ENCODE results near the gene ATRAID.

Gene ATRAID

DNA sequence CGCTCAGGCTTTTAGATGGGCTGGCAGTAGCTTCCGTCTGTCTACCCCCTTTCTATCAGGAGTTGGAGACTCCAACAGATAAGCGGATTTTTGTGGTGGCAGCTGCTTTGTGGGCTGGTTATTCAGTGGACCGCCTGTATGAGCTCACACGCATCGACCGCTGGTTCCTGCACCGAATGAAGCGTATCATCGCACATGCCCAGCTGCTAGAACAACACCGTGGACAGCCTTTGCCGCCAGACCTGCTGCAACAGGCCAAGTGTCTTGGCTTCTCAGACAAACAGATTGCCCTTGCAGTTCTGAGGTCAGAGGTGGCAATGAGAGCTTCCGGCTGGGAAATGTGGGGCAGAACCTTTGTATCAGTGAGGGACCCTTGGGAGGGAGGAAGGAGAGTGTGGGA, 20.1 kb downstream of the ATRAID start:
- TF ChIP-seq, protein P1, sequence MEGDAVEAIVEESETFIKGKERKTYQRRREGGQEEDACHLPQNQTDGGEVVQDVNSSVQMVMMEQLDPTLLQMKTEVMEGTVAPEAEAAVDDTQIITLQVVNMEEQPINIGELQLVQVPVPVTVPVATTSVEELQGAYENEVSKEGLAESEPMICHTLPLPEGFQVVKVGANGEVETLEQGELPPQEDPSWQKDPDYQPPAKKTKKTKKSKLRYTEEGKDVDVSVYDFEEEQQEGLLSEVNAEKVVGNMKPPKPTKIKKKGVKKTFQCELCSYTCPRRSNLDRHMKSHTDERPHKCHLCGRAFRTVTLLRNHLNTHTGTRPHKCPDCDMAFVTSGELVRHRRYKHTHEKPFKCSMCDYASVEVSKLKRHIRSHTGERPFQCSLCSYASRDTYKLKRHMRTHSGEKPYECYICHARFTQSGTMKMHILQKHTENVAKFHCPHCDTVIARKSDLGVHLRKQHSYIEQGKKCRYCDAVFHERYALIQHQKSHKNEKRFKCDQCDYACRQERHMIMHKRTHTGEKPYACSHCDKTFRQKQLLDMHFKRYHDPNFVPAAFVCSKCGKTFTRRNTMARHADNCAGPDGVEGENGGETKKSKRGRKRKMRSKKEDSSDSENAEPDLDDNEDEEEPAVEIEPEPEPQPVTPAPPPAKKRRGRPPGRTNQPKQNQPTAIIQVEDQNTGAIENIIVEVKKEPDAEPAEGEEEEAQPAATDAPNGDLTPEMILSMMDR (IDR thresholded peaks at IDR 0.05; ENCODE audit: low read depth, low read length, poor library complexity, severe bottlenecking), result no peak
- no peak for TF ChIP-seq EZH2phosphoT487 (IDR thresholded peaks at IDR 0.05; ENCODE audit: borderline replicate concordance, low read length)
- Histone ChIP-seq H3K27ac (ENCODE audit: low read depth, low read length) (no peak overlapping the region), H4K20me1 (ENCODE audit: control insufficient read depth, insufficient read depth, low read depth, low read length) (no peaks in the 10 kb centered on the region), H3F3A (ENCODE audit: control insufficient read depth, insufficient read depth) (no peaks in the 10 kb centered on the region), H3K36me3 (ENCODE audit: control insufficient read depth, low read length) (peaks cover 85% of the 10 kb centered on the region), H3K79me2 (ENCODE audit: control insufficient read depth, low read length) (no peaks in the 10 kb centered on the region), H3K27me3 (ENCODE audit: control insufficient read depth, low read length) (no peaks in the 10 kb centered on the region), H3K9me3 (ENCODE audit: control insufficient read depth, insufficient read depth, low read length) (no peaks in the 10 kb centered on the region), H3K4me2 (ENCODE audit: low read length) (no peak overlapping the region), H3K4me1 (ENCODE audit: control insufficient read depth, low read length) (no peaks in the 10 kb centered on the region), H3K9me2 (replicated peaks; ENCODE audit: control insufficient read depth, low read length) (no peaks in the 10 kb centered on the region), H3K4me3 (ENCODE audit: low read length) (no peak overlapping the region)

DNA sequence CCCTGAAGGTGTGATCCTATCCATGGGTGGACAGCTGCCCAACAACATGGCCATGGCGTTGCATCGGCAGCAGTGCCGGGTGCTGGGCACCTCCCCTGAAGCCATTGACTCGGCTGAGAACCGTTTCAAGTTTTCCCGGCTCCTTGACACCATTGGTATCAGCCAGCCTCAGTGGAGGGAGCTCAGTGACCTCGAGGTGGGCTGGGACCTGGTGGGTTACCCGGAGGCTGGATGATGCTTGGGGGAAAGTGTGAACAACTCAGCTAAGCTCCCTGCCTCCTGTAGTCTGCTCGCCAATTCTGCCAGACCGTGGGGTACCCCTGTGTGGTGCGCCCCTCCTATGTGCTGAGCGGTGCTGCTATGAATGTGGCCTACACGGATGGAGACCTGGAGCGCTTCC, 21.5 kb downstream of the ATRAID start:
- Histone ChIP-seq H3F3A (ENCODE audit: control insufficient read depth, insufficient read depth) (no peaks in the 10 kb centered on the region), H3K36me3 (ENCODE audit: control insufficient read depth, low read length) (peaks cover 83% of the 10 kb centered on the region), H3K4me2 (ENCODE audit: low read length) (no peak overlapping the region), H3K9me2 (replicated peaks; ENCODE audit: control insufficient read depth, low read length) (no peaks in the 10 kb centered on the region), H4K20me1 (ENCODE audit: control insufficient read depth, insufficient read depth, low read depth, low read length) (no peaks in the 10 kb centered on the region), H3K4me3 (ENCODE audit: low read length) (no peak overlapping the region), H3K27me3 (ENCODE audit: control insufficient read depth, low read length) (no peaks in the 10 kb centered on the region), H3K4me1 (ENCODE audit: control insufficient read depth, low read length) (no peaks in the 10 kb centered on the region), H3K79me2 (ENCODE audit: control insufficient read depth, low read length) (no peaks in the 10 kb centered on the region), H3K27ac (ENCODE audit: low read depth, low read length) (no peak overlapping the region), H3K9me3 (ENCODE audit: control insufficient read depth, insufficient read depth, low read length) (no peaks in the 10 kb centered on the region)
- TF ChIP-seq, protein P1 (IDR thresholded peaks at IDR 0.05; ENCODE audit: low read depth, low read length, poor library complexity, severe bottlenecking), result no peak
- no peak for TF ChIP-seq EZH2phosphoT487 (IDR thresholded peaks at IDR 0.05; ENCODE audit: borderline replicate concordance, low read length)

DNA sequence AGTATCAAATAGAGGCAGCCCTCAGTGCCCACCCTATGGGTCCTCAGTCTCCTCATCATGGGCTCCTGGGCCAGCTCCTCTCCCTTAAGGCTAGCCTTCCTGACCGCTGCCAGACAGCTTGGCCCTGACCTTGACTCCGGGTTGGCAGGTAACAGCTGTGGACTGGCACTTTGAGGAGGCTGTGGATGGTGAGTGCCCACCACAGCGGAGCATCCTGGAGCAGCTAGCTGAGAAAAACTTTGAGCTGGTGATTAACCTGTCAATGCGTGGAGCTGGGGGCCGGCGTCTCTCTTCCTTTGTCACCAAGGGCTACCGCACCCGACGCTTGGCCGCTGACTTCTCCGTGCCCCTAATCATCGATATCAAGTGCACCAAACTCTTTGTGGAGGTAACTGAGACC, 24.3 kb downstream of the ATRAID start:
- peaks cover 91% of the 10 kb centered on the region for H3K36me3 ChIP-seq (ENCODE audit: control insufficient read depth, low read length)
- no peak overlapping the region for H3K27ac ChIP-seq (ENCODE audit: low read depth, low read length)
- no peaks in the 10 kb centered on the region for H3K79me2 ChIP-seq (ENCODE audit: control insufficient read depth, low read length)
- H3K4me2 ChIP-seq (ENCODE audit: low read length), result no peak overlapping the region
- no peak for TF ChIP-seq EZH2phosphoT487 (IDR thresholded peaks at IDR 0.05; ENCODE audit: borderline replicate concordance, low read length)
- TF ChIP-seq, protein P1 (IDR thresholded peaks at IDR 0.05; ENCODE audit: low read depth, low read length, poor library complexity, severe bottlenecking), result no peak
- H3K4me1 ChIP-seq (ENCODE audit: control insufficient read depth, low read length), result no peaks in the 10 kb centered on the region
- no peaks in the 10 kb centered on the region for H3K27me3 ChIP-seq (ENCODE audit: control insufficient read depth, low read length)
- no peaks in the 10 kb centered on the region for H3K9me2 ChIP-seq (replicated peaks; ENCODE audit: control insufficient read depth, low read length)
- no peaks in the 10 kb centered on the region for H4K20me1 ChIP-seq (ENCODE audit: control insufficient read depth, insufficient read depth, low read depth, low read length)
- H3K4me3 ChIP-seq (ENCODE audit: low read length), result no peak overlapping the region
- H3K9me3 ChIP-seq (ENCODE audit: control insufficient read depth, insufficient read depth, low read length), result no peaks in the 10 kb centered on the region
- H3F3A ChIP-seq (ENCODE audit: control insufficient read depth, insufficient read depth), result no peaks in the 10 kb centered on the region

DNA sequence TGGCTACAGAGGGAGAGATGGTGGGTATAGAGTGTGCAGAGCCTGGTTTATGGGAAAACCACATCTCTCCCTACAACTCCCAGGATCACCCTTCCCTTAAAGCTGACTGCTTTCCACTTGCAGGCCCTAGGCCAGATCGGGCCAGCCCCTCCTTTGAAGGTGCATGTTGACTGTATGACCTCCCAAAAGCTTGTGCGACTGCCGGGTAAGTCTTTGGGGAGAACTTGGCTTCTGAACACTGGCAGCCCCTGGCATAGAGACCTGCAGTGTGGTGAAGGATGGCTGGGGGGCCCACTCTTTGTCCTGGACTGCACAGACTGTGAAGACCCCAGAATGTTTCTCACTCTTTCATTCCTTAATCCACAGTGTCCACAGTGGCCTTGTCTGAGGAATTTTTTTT, 24.8 kb downstream of the ATRAID start:
- H3K36me3 ChIP-seq (ENCODE audit: control insufficient read depth, low read length), result peaks cover 91% of the 10 kb centered on the region

More for the DNA sequence above, 24.8 kb downstream of the ATRAID start:
- H3K9me2 ChIP-seq (replicated peaks; ENCODE audit: control insufficient read depth, low read length), result no peaks in the 10 kb centered on the region
- no peaks in the 10 kb centered on the region for H3K4me1 ChIP-seq (ENCODE audit: control insufficient read depth, low read length)
- H3K4me3 ChIP-seq (ENCODE audit: low read length), result no peak overlapping the region
- H3F3A ChIP-seq (ENCODE audit: control insufficient read depth, insufficient read depth), result no peaks in the 10 kb centered on the region
- TF ChIP-seq EZH2phosphoT487 (IDR thresholded peaks at IDR 0.05; ENCODE audit: borderline replicate concordance, low read length), result no peak
- TF ChIP-seq, protein P1 (IDR thresholded peaks at IDR 0.05; ENCODE audit: low read depth, low read length, poor library complexity, severe bottlenecking), result no peak
- no peaks in the 10 kb centered on the region for H3K27me3 ChIP-seq (ENCODE audit: control insufficient read depth, low read length)
- H3K9me3 ChIP-seq (ENCODE audit: control insufficient read depth, insufficient read depth, low read length), result no peaks in the 10 kb centered on the region
- H3K79me2 ChIP-seq (ENCODE audit: control insufficient read depth, low read length), result no peaks in the 10 kb centered on the region
- H3K27ac ChIP-seq (ENCODE audit: low read depth, low read length), result no peak overlapping the region
- H3K4me2 ChIP-seq (ENCODE audit: low read length), result no peak overlapping the region
- no peaks in the 10 kb centered on the region for H4K20me1 ChIP-seq (ENCODE audit: control insufficient read depth, insufficient read depth, low read depth, low read length)

Data from DOHH2 (cell line).